ENCODE results near the gene CAMK2B.

The CAMK2B gene

GRCh38 chr7:44321796-44322195 lies 3.6 kb downstream of the CAMK2B start:
- Histone ChIP-seq H3K9me2 (replicated peaks; ENCODE audit: insufficient read depth, low read length) (no peaks in the 10 kb centered on the region), H2AFZ (ENCODE audit: low read depth, low read length, severe bottlenecking) (no peak overlapping the region), H3F3A (ENCODE audit: insufficient read depth) (no peaks in the 10 kb centered on the region), H3K9me3 (ENCODE audit: insufficient read depth, low read length) (no peaks in the 10 kb centered on the region), H3K4me2 (ENCODE audit: low read depth, low read length, poor library complexity, severe bottlenecking) (no peak overlapping the region), H3K27me3 (ENCODE audit: low read length) (no peaks in the 10 kb centered on the region), H4K20me1 (ENCODE audit: low read depth, low read length) (no peaks in the 10 kb centered on the region), H3K4me3 (ENCODE audit: insufficient read depth, low read length, poor library complexity, severe bottlenecking) (no peak overlapping the region), H3K9ac (ENCODE audit: low read length) (no peak overlapping the region), H3K79me2 (ENCODE audit: insufficient read depth, low read length) (no peaks in the 10 kb centered on the region), H3K27ac (ENCODE audit: low read depth, low read length) (no peak overlapping the region), H3K36me3 (ENCODE audit: low read length) (no peaks in the 10 kb centered on the region)
- TF ChIP-seq EZH2phosphoT487 (conservative IDR thresholded peaks at IDR 0.05; ENCODE audit: low read length) (no peak), CTCF (IDR thresholded peaks at IDR 0.05; ENCODE audit: insufficient read depth, low read length, poor library complexity, severe bottlenecking) (no peak)

- no peaks in the 10 kb centered on the region for H3K36me3 ChIP-seq (ENCODE audit: low read length)
- H3K4me2 ChIP-seq (ENCODE audit: low read depth, low read length, poor library complexity, severe bottlenecking): no peak overlapping the region
- H3K27ac ChIP-seq (ENCODE audit: low read depth, low read length): no peak overlapping the region
- no peaks in the 10 kb centered on the region for H3F3A ChIP-seq (ENCODE audit: insufficient read depth)
- no peaks in the 10 kb centered on the region for H3K9me3 ChIP-seq (ENCODE audit: insufficient read depth, low read length)
- no peak overlapping the region for H3K4me3 ChIP-seq (ENCODE audit: insufficient read depth, low read length, poor library complexity, severe bottlenecking)
- TF ChIP-seq CTCF (IDR thresholded peaks at IDR 0.05; ENCODE audit: insufficient read depth, low read length, poor library complexity, severe bottlenecking): no peak
- no peak for TF ChIP-seq EZH2phosphoT487 (conservative IDR thresholded peaks at IDR 0.05; ENCODE audit: low read length)
- no peaks in the 10 kb centered on the region for H3K79me2 ChIP-seq (ENCODE audit: insufficient read depth, low read length)
- no peak overlapping the region for H2AFZ ChIP-seq (ENCODE audit: low read depth, low read length, severe bottlenecking)
- H3K9me2 ChIP-seq (replicated peaks; ENCODE audit: insufficient read depth, low read length): no peaks in the 10 kb centered on the region
- no peaks in the 10 kb centered on the region for H3K27me3 ChIP-seq (ENCODE audit: low read length)
- no peaks in the 10 kb centered on the region for H4K20me1 ChIP-seq (ENCODE audit: low read depth, low read length)
- no peak overlapping the region for H3K9ac ChIP-seq (ENCODE audit: low read length)
Measured at GRCh38 chr7:44320794-44321371, 4.5 kb downstream of the CAMK2B start.

GRCh38 chr7:44320141-44320540 lies 5.3 kb downstream of the CAMK2B start:
- Histone ChIP-seq H3K9ac (ENCODE audit: low read length) (no peak overlapping the region), H3K9me3 (ENCODE audit: insufficient read depth, low read length) (no peaks in the 10 kb centered on the region), H3K79me2 (ENCODE audit: insufficient read depth, low read length) (no peaks in the 10 kb centered on the region), H3K27me3 (ENCODE audit: low read length) (no peaks in the 10 kb centered on the region), H2AFZ (ENCODE audit: low read depth, low read length, severe bottlenecking) (no peak overlapping the region), H3F3A (ENCODE audit: insufficient read depth) (no peaks in the 10 kb centered on the region), H3K4me2 (ENCODE audit: low read depth, low read length, poor library complexity, severe bottlenecking) (no peak overlapping the region), H3K4me3 (ENCODE audit: insufficient read depth, low read length, poor library complexity, severe bottlenecking) (no peak overlapping the region), H3K27ac (ENCODE audit: low read depth, low read length) (no peak overlapping the region), H3K9me2 (replicated peaks; ENCODE audit: insufficient read depth, low read length) (no peaks in the 10 kb centered on the region), H4K20me1 (ENCODE audit: low read depth, low read length) (no peaks in the 10 kb centered on the region), H3K36me3 (ENCODE audit: low read length) (no peaks in the 10 kb centered on the region)
- TF ChIP-seq EZH2phosphoT487 (conservative IDR thresholded peaks at IDR 0.05; ENCODE audit: low read length): no peak
- TF ChIP-seq CTCF (IDR thresholded peaks at IDR 0.05; ENCODE audit: insufficient read depth, low read length, poor library complexity, severe bottlenecking): no peak
